NCI-H146 treated with DMSO at 0.1 percent for 48 hours (cell line): ENCODE data around the gene ZNF784.

Source experiments
- DNase-seq: peaks from one replicate; lab custom pipeline; 2025; ENCODE audit not compliant: unreplicated experiment; lab: John Stamatoyannopoulos, UW

ZNF784 gene

DNA sequence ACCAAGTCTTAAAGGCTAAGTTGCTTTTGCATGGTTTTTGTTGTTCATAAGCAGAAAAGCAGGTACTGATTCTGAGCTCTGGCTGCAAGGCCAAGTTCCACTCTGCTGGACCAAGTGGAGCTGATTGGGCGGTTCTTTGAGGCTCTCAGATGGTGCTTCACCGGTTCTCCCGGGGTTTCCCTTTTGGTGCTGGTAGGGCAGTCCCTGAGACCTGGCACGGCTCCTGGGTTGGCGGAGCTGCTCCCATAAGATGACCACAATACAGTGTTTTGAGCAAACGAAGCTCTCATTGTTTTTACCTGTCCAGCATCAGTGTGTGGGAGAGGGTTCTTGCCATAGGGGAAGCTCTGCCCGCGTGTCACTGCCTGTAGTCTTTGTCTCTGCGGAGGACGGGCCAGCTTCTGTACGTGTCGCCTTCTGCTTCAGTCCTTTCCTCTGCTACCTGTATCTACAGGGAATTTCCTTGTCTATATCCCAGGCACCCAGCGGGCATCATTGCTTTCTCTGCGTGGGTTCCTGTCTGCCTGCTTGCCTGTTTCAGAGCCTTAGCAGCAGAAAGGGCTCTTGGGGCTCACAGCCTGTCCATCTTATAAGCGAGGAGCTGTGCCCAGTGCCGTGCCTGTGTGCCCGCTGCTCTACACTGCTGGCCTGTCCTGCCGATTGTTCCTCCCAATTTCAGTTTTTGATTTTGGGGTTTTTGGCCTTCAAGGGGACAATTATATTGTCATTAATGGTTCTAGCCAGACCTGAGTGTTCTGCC, 32.8 kb upstream of the ZNF784 start:
- no peak for DNase-seq

DNA sequence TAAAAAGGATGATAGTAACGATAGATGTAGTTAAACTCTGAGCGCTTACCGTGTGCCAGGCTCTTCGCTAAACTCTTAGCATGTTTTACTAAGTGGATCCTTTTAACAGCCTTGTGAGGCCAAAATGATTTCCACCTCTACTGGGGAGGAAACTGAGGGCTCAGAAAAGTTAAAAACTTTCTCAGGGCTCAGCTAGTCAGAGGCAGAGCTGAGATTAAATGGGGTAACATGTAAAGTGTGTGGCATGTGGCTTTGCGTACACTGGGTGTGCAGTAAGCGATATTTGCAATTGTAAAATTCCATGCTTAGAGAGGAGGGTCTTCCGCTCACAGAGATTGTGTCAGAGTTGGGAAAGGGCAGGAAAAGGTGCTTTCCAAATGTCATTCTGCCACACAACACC, 32.2 kb upstream of the ZNF784 start:
- DNase-seq, result no peak

DNA sequence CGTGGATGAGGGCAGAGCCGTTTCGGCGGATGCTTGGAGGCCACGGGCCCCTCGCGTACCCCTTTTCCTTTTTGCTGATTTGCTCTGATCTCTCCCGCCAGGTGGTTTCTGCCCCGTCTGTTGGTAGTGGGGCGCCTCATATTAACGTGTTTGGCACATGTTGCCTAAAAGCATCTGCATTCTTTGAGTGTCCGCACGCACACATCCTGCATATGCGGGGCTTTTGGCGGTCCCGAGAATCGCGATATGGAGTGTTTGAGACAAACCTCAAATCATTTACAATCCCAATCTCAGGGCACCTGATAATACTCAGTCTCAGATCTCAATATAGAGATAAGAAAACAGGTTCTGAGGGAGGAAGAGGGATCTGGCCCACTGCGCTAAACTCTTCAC, 31.3 kb upstream of the ZNF784 start:
- DNase-seq, result no peak

DNA sequence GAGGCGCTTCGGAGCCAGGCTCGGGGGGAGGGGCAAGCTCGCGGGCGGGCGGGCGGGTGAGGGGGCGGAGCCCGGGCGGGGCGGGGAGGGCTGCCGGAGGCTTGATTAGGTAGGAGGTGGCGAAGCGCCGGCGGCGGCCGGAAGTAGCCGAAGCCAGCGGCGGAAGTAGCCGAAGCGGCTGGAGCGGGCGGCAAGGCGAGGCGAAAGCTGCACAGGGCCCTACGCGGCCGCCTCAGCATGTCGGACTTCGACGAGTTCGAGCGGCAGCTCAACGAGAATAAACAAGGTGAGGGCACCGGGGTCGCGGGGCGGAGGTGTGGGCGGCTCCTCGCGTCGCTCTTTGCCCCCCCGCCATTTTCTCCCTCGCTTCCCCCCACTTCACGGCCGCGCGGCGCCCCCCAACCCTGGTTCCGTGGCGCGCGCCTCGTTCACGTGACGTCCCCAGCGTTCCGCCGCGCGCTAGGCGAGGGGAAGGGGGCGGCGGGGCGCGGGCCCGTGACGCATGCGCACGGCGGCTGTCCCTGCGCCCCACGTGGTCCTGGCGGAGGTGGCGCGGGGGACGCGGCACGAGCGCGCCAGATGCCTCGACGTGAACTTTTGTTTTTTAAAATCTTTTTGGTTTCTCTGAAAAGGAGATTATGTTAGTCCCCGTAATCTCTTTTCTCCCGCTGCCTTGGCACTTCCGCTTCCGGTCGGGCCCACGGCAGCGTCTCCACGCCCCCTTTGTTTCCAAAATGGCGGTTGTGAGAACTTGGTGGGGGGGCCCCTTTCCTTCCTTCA, 30.7 kb upstream of the ZNF784 start, which contains the start of gene U2AF2:
Gene U2AF2, plus strand, starts transcription at position 168 of the 780 bp plus-strand sequence. Its CDS starts 70 bp downstream, at position 238.
- DNase-seq, result peak; percentile 95

DNA sequence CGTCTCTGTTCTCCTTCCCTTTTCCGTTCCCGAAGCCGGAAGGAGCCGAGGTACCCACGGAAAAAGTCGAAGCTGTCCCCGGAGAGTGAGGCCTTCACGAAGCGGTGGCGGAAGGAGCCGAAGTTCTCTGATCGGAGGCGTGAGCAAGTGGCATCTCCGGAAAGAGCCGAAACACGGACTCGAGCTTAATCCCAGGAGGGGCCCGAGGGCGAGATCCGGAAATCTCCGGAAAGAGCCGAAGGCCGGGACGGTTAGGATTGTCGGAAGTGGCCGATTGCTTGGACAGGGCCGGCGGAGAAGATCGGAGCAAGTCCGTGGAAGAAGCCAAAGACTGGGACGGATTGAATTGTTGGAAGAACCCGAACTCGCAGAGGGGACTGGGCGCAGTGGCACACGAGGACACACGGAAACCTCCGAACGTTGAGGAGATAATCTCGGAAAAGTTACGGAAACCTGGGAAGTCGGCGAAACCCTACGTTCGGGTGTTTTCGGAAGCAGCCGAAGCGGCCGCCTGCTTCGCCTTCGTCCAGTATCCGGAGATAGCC, 30.0 kb upstream of the ZNF784 start:
- DNase-seq, result peak; percentile 100

DNA sequence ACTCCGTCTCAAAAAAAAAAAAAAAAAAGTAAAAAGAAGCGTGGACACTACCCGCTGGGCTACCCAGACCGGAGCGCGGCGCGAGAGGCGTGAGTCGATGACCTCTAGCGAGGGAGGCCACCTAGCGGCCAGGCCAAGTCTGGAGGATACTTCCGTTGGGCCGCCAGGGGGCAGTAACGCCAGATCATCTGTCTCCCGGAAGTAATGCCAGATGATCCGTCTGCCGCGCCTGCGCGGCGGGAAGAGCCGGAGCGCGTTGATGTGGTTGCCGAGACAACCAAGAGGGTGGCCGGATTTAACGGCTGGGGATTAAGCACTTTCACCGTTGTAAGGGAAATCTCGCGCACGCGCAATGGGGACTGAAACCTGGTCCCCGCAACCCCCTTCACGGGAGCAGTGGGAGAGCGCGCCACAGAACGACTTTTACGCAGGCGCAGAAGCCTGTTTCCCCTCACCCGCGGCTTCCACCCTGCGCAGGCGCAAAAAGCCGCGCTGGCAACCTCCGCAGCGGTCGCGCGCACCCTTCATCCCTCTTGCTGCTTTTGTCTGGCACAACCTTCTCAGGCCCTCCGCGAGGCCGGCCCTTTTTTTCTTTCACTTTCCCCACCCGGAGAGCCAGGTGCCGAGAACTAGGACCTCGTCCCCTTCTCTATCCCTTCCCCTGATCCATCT, 29.4 kb upstream of the ZNF784 start:
- DNase-seq, result peak; percentile 98

DNA sequence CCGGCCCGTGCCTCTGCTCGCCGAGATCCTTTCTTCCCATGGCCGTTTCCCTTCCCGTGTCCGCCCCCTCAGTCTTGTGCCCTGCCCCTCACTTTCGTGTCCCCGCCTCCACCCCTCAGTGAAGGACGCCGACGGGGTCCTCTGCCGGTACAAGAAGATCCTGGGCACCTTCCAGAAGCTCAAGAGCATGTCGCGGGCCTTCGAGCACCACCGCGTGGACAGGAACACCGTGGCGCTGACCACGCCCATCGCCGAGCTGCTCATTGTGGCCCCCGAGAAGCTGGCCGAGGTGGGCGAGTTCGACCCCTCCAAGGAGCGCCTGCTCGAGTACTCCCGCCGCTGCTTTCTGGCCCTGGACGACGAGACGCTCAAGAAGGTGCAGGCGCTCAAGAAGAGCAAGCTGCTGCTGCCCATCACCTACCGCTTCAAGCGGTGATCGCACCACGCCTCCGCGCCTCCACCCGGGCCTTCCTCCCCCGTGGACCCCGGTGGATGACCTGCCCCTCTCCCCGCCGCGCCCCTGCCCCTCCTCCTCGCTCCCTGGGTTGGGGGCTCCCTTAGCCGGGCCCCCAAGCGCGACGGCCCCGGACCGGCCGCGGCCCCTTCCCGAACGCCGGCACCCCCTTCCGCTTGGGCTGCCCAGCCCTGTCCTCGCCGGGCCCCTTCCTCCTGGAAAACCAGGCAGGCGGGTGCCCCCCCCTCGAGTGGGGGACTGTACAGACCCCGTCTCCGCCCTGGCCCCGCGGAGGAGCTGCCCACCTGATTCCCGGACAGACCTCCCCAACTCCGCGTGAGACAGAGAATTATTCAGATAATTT, 28.2 kb upstream of the ZNF784 start:
- no peak for DNase-seq

DNA sequence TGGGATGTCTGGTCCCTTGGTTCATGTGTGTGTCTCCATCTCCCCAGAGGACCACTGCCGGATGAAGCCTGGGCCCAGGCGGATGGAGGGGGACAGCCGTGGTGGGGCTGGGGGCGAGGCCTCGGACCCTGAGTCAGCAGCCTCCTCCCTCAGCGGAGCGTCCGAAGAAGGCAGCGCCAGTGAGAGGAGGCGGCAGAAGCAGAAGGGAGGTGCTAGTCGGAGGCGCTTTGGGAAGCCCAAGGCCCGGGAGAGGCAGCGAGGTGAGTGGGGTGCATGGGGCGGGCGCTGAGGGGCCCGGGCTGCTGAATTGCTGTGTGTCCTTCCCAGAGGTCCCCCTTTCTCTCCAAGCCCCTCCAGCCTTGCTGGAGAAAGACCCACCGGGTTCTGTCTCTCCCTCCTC, 26.9 kb upstream of the ZNF784 start:
- DNase-seq, result no peak

DNA sequence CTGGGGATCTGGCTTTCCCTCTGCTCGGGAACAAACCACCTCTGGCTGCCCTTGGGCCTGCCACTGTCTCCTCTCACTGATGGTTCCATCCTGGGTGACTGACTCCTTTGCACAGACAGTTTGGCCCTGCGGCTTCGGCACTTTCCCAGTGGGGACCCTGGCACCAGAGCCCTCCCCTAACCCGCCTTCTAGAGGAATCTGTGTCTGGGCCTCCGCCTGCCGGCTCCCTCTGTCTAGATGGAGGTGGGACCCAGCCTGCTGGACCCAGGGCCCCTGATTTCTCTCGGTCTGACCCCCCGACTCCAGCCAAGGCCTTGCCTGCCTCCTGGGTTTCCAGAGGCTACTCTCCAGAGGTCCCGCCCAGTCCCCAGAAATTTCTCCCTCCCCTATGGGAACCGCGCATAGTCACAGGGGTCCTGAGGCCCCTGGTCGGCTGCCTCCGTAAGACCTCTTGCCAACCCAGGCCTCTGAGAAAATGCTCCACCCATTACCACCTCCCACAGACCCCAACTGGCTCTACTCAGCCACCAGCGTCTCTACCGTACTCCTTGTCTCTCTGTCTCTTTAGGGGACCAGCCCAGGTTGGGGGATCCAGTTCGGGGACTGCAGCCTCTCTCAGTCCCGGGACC, 26.4 kb upstream of the ZNF784 start:
- DNase-seq, result no peak

DNA sequence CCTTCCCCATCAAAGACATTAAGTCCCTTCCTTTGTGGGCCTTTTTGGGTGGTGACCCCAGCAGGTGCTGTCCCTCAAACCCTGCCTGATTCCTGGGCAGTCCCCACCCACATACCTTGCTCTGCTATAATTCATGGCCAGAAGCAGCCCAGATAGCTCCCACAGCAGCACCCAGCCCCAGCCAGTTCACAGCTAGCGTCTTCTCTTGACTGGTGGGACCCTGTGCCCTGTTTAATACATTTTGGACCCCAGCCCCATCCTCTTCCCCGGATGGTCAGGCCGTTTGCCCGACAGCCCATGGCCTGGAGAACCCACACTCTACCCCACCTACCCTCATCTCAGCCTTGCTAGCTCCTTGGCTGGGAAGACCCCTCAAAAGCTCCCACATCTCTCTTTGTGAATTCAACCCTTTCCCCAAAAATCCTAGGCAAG, 25.8 kb upstream of the ZNF784 start:
- no peak for DNase-seq

DNA sequence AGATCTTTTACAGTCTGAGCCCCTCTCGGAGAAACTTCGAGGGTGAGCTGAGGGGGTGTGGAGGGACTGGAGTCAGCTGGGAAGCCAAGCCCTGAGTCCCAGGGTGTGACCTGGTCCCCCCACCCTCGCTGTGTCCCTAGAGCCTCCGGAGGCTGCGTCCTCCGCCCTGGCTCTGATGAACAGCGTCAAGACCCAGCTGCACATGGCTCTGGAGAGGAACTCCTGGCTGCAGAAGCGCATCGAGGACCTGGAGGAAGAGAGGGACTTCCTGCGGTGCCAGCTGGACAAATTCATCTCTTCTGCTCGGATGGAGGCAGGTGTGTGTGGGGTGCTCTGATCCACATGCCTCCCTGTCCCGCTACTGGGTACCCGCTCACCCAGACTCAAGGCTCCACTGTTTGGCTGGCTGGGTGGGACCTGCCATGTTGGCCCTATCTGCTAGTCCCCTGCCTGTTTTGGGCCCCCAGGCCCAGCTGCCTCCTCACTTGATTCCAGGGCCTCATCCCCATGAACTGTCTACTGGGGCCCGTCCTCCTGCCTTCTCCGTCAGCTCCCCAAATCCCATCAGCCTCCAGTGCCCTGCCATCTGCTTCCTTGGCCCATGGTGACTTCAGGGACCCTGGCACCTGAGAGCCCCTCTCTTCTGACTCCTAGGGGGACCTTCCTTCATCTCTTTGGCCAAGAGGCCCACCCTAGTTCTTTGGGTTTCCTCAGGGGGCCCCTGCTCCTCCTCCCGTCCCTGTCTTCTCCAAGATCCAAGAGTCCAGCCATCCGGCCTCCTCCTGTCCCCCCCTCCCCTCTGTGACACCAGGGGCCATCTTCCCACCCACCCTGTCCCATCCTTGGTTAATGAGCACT, 25.1 kb upstream of the ZNF784 start:
- no peak for DNase-seq

DNA sequence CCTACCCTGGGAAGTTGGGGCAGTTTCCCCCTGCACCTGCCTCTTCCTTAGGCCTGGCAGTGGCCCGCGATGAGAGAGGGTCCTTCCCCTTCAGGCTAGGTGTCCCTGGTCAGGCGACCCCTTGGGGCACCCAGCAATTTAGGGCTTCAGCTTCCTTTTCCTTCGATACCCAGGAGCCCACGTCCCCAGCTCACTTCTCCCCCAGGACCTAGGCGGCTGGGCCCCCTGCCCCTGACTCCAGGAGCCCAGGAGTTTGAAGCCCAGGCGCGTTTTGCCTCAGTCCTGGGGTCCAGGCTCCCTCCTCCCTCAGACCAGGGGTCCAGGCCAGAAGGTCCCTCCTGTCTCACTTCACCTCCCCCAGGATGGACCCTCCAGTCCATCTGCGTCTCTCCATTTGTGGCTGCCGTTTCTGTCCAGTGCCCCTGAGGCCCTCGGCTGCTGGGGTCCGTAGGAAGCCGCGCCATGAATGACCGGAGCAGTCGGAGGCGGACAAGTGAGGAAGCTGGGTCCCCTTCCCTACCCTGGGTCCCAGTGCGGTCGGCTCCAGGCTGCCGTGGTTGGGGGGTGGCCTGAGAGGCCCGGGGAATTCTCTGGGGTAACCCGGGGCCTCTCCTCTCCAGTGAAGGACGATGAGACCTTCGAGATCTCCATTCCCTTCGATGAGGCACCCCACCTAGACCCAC, 24.4 kb upstream of the ZNF784 start:
- no peak for DNase-seq

DNA sequence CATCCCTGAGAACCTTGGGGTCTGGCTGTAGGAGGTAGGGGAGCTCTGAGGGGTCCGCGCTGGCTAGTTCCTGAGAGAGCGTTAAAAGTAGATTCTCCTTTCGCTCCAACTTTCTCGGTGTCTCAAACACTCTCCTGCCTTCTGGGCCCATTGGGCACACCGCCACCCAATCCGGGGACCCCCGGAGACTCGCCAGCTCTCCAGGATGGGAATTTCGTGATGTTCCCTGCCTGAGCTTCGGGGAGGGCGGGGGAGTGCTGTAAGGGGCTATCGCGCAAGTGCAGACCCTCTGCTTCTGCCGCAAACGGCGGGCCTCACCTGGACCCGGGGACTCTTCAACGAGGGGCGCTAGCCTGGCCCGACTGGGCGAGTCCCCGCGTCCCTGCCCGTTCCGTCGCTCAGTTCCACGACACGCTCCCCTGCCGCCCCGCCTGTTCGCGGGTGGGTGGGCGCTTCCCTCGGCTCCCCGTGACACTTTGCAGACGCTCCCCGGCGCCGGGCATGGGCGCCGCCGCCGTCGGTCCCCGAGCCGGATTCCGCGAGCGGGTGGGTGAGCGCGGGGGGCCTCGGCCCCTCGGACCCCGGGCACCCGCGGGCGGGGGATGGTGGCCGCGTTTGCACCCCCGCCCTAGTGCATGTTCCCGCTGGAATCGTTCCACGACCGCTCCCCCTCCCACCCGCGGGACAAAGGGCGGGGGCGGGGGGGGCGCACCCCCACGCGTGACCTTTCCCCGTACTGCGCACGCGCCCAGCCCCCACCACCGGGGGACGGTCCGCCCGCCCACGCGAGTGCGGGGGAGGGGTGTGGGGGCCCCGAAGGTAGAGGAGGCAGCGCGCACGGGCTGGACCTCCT, 23.6 kb upstream of the ZNF784 start, which contains the start of gene CCDC106:
Gene CCDC106, plus strand, starts transcription at position 481 of the 853 bp plus-strand sequence. CDS start 835 bp downstream, outside the sequence.
- no peak for DNase-seq

DNA sequence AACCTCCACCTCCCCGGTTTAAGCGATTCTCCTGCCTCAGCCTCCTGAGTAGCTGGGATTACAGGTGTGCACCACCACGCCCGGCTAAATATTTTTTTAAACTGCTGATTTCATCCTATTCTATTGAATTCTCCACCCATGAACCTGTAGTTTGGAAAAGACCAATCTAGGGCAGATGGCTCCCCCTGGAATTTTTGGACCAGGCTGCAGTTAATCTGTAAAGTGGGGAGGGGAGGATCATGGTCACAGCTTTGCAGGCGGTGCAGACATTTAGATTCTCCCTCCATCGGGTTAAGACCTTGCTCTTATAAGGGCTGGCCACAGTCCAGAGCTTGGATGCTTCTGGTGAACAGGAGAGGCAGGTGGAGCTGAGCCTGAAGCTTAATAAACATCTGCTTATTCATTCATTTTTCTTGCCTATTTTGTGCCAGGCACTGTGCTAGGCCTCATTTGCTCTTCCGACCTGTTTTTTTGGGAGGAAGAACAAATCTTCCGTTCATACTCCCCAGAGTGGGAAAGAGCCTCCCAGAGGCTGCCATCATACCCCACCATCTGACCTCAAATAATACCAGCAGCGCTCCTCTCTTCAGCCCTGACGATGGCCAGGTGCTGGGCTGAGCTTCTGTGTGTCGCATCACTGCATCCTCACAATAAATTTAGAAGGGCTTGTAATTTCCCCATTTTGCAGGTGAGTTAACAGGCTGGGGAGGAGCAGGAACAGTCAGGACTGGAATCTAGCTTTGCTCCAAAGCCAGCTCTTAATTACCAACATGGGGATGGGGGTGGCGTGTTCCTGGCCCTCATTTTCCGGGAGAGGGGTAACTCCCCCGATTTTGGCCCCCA, 22.7 kb upstream of the ZNF784 start:
- DNase-seq, result no peak

DNA sequence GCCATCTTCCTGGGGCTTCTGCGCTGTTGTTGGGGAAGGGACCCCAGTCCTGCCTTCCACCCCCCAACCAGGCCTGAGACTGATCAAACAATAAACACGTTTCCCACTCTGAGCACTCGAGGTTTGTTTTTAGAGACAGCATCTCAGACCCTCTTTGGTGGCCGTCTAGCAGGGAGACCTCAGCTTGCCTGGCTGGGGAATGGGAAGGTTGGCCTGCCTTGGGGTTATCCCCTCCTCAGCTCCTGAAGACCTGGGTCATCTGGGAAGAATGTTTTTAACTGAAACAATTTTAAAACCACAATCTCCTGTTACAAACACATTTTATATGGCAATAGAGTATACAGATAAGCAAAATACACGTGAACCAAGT, 21.1 kb upstream of the ZNF784 start:
- DNase-seq, result no peak

DNA sequence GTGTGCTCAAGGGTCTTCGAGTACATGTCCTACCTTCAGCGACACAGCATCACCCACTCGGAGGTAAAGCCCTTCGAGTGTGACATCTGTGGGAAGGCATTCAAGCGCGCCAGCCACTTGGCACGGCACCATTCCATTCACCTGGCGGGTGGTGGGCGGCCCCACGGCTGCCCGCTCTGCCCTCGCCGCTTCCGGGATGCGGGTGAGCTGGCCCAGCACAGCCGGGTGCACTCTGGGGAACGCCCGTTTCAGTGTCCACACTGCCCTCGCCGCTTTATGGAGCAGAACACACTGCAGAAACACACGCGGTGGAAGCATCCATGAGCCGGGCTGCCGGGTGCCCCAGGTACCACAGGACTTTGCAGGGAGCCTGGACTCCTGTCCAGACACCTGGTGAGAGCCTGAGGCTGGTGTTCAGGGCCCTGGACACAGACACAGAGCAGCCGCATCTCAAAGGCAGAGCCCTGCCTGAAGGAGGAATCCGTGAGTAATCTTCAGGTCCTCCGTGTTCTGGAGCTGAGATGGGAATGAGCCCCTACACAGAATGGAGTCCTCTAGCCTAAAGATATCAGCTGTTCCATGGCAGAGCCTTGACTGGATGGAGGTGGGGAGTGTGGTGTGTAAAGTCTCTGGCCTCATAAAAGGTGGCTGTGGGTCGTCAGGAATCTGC, 20.6 kb upstream of the ZNF784 start:
- no peak for DNase-seq
